Muscle of back (tissue), 11 donors: Measurements from ENCODE around the gene PROZ. TPM values are rescaled to one million over a fixed set of nuclear protein-coding genes. Genes with fewer than 3 reads are reported as not detected.

ENCODE experiments used
- DNase-seq, 3 donors: peaks; one replicate each; pipeline versions ENCODE4 v3.0.0 to v3.0.0-alpha.2; 2013
- polyA plus RNA-seq, 10 donors: library from polyadenylated mRNA; unstranded; fragments of 120-200 nt; gene quantifications; one replicate each; pipeline ENCODE4 v1.2.1, GENCODE V29; 2013; ENCODE audit not compliant: insufficient read length in 10 of 10

The PROZ gene
- polyA plus RNA-seq, 10 donors, result 0.14 to 0.19 TPM; not detected in 8

GRCh38 chr13:113204378-113204734 lies 45.9 kb downstream of the PROZ start:
- no peak for DNase-seq

DNA sequence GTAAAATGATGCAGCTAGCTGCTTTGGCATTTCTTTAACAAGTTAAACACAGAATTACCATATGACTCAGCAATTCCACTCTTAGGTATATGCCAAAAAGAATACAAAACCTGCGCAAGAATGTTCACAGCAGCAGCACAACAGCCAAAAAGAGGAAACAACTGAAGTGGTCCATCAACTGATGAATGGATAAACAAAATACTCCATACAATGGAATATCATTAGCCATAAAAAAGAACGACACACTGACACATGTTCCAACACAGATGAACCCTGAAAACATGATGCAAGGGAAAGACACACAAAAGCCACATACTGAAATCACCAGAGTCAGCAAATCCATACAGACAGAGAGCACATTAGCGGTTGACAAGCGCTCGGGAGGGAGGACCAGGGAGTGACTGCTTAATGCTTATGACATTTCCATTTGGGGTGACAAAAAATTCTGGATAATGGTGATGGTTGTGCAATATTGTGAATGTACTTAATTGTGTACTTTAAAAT lies 47.0 kb downstream of the PROZ start:
- DNase-seq, result no peak

DNA sequence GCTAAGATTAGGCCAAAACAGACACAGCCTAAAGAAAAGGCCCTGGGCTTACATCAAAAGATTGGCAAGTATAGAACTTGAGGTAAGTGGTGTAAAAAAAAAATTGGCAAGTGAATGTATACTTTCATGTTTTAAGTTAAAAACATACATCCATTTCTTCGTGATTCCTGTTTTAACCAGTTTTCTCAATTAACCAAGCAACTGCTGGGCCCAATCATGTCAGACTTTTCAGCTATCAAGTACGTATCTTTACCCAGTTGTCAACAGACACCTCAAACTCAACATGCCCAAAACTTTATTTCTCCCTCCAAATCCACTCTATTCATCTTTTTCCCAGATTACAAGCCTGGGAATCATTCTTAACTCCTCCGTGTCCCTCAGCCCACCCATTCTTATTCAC lies 49.0 kb downstream of the PROZ start:
- no peak for DNase-seq

DNA sequence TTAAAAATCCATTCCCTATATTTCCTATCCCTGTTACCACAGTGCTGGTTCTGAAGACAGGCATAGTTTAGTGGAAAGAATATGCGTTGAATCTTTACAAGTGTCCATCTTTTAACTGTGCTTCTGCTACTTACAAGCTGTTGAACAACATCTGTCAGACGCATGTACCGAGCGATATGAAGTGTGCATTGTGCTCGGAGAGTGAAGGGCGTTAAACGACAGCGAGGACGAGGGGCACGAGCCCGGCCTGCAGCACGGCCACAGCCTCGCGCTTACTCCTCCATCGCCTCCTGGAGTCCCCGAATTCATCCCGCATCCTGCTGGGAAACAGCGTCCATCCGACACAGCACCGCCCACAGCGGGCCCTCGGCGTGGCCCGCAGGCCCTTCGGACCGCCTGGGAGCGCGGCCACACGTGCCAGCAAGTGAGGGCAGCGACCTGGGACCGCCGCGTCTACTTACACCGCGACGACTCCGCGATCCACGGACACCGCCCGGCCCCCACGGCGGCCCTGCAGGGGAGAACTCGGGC lies 49.5 kb downstream of the PROZ start:
- DNase-seq, result peak in 2 of 3 donors; percentile 21 to 38

- peak; percentile 91 to 97 (median 95) for DNase-seq
These were observed 50.2 kb downstream of the PROZ start, which contains the start of gene PCID2 for GRCh38 chr13:113208421-113209335. PCID2 (minus strand) TSS chr13:113208669; CDS start chr13:113208634, 35 bp downstream.

DNA sequence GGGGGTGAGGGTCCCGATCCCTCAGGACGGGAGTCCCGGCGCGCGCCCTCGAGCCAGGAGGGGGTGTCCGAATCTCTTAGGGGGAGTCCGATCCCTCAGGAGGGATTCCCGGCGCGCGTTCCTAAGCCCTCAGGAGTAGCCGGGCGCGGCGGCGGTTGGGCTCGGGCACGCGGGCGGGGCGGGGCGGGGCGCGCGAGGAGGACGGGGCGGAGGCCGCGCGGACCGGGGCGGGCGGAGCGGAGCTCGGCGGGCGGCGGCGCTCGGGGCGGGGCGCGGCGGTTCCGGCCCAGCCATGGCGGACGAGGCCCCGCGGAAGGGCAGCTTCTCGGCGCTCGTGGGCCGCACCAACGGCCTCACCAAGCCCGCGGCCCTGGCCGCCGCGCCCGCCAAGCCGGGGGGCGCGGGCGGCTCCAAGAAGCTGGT lies 50.9 kb downstream of the PROZ start, which contains the start of gene CUL4A:
Gene CUL4A, plus strand, starts transcription at position 278 of the 423 bp plus-strand sequence. Its CDS starts 15 bp downstream, at position 293.
- peak; percentile 72 to 88 (median 81) for DNase-seq

DNA sequence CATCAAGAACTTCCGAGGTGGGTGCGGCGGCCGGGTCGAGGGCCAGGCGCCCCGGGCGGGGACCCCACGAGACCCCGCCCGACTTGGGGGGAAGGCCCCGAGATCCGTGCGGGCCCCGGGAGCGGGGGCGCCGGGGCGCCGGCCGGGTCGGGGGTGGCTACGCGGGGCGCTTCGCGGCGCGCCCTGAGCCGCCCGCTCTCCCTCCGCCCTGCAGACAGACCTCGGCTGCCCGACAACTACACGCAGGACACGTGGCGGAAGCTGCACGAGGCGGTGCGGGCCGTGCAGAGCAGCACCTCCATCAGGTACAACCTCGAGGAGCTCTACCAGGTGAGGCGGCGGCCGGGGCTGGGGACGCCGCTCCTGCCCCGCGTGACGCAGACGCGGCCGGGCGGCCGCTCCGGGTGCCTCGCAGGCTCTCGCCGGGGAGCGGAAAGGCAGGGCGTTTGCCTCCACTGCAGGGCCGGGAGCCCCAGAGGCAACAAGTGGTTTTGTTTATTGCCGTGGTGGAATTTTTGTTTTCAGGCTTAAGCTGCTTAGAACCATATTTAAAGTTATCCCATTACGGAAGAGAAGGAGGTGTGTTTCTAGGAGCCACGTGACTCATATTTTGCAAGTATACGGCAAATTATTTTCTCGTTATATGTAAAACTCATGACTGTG lies 51.4 kb downstream of the PROZ start:
- peak in 2 of 3 donors; percentile 34 to 82 for DNase-seq

GRCh38 chr13:113210833-113211232 lies 52.4 kb downstream of the PROZ start:
- DNase-seq, result no peak

DNA sequence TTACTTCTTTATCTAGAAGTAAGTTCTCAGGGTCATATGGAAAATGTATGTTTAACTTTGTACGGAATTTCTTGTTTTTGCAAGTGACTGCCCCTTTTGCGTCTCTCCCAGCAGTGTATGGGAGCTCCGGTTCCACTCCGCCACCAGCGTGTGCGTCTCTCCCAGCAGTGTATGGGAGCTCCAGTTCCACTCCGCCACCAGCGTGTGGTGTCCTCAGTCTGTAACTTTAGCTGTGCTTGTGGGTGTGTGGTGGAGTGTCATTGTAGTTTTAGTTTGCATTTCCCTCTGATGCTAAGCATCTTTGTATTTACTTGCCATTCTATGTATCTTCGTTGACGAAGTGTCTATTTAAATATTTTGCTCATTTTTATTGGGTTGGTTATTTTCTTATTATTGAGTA lies 53.3 kb downstream of the PROZ start:
- DNase-seq, result no peak

DNA sequence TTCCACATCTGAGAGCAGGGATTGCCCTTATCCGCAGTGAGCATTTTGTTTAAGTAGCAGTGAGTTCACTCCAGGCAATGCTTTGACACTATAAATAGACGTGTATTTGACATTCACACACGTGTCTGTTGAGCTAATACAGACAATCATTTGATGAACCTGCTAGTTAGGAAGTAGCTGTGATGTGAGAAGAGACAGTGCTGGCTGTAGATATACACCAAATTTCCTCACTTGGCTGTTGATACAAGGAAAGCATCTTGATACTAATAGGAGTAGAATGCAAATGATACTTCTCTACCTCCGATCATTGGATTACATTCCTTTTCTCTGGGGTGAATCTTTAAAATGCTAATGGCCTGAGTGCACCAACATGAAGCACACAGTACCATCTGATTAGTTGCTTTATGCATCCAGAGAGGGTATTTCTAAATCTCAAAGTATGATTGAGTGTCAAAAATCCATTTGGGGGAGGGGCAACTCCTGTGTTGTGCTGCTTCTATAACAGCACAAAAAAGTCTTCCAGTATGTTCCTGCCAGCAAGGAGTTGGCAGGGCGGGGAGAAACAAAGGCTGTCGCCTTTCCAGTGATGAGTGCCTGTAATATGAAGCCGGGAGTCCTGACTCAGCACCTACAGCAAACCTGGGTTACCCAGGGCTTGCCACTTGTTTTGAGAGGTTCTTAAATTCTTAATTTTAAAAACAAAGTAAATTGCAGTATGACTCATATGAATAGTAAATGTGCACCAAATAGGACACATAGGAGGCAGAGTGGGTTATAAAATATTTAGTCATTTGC lies 58.0 kb downstream of the PROZ start:
- peak in 2 of 3 donors; percentile 27 for DNase-seq

- DNase-seq, result no peak
These were observed 60.1 kb downstream of the PROZ start for GRCh38 chr13:113218586-113218985.

- no peak for DNase-seq
These were observed 61.0 kb downstream of the PROZ start for GRCh38 chr13:113219256-113219940.

DNA sequence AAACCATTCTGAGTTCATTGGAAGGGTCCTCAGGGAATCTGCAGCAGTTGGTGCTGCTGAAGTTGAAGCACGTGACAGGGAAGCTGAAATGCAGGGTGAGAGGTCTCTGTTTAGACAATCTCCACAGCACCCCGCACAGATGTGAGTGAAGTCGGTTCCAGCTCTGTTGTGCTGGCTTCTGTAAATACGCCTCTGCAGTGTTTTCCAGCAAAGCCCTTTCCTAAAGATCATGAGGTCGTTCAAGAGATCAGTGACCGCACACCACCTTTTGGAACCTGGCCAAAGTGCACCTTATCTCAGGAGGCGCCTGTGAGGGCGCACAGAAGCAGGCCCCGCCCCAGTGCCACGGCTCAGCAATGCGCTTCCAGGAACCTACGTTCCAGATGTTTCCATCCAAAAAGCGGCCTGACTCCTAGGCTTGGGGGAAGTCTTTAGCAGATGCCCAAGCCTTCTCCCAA lies 61.7 kb downstream of the PROZ start:
- no peak for DNase-seq

DNA sequence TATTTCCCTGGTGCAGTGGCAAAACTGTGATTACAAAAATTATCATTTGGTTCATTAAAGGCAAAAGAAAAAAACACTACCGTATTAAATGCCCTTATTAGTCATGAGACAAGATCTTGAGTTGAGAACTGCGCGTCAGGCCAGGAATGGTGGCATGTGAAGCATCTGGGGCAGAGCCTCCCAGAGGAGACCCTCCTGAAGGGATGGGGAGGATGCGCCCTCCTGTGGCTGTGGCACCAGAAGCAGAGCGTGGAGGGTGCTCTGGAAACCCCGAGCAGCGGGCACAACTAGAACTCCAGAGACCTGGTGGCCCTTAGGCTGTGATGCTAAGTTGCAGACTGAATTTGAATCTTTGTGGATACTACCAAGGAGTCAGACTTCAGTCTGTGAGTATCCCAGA lies 62.4 kb downstream of the PROZ start:
- DNase-seq, result no peak

Other genes with a start within 250 kb of the PROZ start
- 10 to 100 TPM; 18.2 to 31.6 (median 20.6) TPM for gene MCF2L, start 189.4 kb upstream of the PROZ start, polyA plus RNA-seq
- 1 to 10 TPM in 7 of 10 donors, under 1 TPM in 3; 0.40 to 3.6 (median 1.8) TPM for gene F7, start 52.9 kb upstream of the PROZ start, polyA plus RNA-seq
- gene F10, start 35.8 kb upstream of the PROZ start, polyA plus RNA-seq, result 10 to 100 TPM; 10.8 to 30.6 (median 19.8) TPM
- 10 to 100 TPM; 30.8 to 55.4 (median 42.6) TPM for gene PCID2, start 50.0 kb downstream of the PROZ start, polyA plus RNA-seq
- gene CUL4A, start 51.0 kb downstream of the PROZ start, polyA plus RNA-seq, result 10 to 100 TPM; 53.9 to 86.4 (median 69.7) TPM
- 100 to 1,000 TPM in 2 of 10 donors, 10 to 100 TPM in 8; 81.9 to 120 (median 93.2) TPM for gene LAMP1, start 138.6 kb downstream of the PROZ start, polyA plus RNA-seq
- gene GRTP1, start 205.5 kb downstream of the PROZ start, polyA plus RNA-seq, result 1 to 10 TPM; 2.4 to 5.8 (median 3.8) TPM